Activated gamma-delta T cell treated with anti-CD3 and anti-CD28 coated beads, Interleukin-2, amount 50 U/mL, for 16 hours (primary cell): ENCODE results near the gene PCBP4.
"Not testable (repeated sequence)": the region's sequence is repeated elsewhere in the genome, so short reads cannot be mapped to it uniquely, and the experiment has no call there.

Experiments used
- DNase-seq: peaks from one replicate; pipeline ENCODE4 v3.0.0-alpha.2; 2020; ENCODE audit warnings: low read depth

PCBP4 gene

DNA sequence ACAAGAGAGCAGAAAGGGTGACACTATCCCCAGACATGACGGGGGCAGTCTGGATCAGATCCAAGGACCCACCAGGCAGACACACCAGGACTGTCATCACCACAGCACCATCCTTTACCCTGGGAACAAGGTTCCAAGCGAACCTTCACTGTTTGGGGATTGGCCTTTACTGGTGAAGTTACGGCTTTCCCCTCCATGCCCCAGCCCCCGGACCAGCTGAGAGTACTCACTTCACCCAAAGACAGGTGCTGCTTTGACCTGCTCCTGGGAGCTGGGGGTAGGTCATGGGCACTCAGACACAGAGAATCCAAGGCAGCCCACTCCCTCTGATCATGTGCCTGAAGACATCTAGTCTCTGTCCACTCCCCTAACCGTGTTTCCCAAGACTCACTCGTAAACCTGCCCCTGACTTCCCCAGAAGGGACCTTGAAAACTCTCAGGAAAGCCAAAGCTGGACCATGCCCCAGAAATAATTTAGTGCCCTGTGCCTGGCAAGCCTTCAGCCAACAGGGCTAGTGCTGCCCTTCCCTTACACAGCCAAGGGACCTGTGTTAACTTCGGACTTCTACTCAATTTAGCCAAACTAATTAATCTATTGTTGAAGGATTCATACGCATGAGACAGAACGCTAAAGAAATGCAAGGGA, 28.4 kb downstream of the PCBP4 start:
- no peak for DNase-seq

GRCh38 chr3:51937611-51938450, 29.4 kb downstream of the PCBP4 start:
- no peak for DNase-seq

- no peak for DNase-seq
Measured at GRCh38 chr3:51937014-51937413, 30.2 kb downstream of the PCBP4 start.

DNA sequence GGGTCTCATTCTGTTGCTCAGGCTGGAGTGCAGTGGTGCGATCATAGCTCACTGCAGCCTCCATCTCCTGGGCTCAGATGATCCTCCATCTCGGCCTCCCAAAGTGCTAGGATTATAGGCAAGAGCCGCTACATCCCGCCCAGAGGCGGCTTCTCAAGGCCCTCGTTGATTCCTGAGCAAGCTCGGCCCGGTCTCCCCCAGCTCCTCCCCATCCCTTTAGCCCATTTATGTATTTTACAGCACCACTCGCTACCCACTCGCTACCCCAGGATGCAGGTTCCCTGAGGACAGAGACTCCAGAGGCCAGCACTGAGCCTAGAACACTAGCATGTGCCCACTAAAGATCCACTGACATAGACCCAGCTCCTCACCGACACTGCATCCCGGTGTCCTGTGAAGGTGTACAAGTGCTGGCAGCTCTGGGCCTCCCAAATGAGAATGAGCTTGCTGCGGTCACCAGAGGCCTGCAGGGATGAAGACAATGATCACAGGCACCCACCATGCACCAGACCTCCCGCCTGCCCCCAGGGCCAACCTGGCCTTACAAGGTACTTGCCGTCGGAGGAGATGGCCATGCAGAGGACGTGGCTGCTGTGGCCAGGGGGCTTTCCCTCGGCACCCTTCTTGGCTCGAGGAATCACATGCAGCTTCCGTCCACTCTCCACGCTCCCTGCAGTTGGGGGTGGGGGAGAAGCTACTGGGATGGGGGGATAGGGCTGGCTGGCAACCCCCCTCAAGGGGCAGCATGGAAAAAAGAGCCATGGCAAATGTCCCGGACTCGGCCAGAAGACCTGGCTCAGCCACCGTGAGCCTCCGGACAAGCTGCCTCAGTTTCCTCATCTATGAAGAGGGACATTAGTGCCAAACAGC, 31.1 kb downstream of the PCBP4 start:
- no peak for DNase-seq

DNA sequence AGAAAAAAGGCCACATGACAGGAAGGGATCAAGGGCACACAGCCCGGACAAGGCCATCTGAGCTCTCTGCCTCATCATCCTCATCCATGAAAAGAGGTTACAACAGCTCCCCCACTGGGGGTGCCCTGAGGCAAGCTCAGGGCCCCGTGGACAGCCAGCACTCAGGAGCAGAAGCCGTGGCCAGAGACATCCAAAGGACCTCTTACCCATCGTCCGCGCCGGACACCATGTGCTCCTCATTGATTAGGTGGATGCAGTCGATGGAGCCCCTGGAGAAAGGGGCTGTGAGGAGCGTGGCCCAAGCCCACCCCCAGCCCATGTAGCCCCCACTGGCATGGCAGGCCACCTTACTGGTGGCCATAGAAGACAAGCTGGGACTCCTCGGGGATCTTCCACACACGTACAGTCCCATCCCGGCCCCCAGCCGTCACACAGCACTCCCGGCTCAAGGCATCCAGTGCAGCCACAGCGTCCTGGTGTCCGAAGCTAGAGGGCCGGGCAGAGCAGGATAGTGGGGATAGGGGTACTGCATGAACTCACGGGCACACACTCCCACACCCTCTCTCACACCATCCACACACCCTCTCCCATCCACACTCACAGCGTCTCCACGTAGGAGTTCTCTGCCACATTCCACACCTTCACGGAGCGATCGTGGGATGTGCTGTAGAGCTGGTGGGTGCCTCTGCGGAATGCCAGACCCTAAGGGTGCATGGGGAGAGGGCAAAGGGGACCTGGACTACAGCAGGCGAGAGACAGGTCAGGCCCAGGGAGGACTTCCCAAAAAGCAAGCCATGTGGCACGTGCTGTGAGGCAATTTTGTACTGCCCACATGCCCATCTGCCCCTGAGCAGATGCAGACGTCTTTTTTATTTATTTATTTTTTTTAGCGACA, 32.0 kb downstream of the PCBP4 start:
- no peak for DNase-seq

DNA sequence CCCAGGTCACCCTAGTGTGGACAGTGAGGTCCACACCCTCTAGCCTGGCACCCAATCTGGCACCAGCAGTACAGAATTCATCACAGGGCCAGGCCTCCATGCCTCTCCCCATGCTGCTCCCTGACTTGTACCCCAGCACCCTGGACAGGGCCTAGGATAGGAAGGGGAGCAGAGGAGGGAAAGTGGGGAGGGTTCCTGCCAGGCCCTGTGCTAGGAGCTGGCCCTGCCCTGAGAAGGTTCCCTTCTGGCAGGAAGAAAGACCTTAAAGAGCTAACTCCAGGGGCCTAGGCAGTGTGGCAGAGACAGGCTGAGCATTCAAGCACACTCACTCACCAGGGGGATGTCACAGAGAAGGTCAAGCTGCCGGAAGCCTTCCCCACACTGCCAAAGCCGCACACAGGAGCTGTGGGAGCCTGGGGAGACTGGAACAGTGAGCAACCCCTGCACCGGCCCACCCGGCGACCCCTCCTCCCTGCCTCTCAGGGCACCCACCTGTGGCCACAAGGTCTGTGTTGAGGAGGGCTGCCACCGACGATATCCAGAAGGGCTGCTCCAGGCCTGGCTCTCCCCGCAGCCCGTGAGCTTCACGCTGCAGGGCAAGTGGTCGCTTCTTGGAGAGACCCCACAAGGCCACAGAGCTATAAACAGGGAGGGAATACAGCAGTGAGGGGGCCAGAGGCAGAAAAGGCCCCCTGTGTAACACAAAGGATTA, 33.0 kb downstream of the PCBP4 start:
- DNase-seq, result no peak

DNA sequence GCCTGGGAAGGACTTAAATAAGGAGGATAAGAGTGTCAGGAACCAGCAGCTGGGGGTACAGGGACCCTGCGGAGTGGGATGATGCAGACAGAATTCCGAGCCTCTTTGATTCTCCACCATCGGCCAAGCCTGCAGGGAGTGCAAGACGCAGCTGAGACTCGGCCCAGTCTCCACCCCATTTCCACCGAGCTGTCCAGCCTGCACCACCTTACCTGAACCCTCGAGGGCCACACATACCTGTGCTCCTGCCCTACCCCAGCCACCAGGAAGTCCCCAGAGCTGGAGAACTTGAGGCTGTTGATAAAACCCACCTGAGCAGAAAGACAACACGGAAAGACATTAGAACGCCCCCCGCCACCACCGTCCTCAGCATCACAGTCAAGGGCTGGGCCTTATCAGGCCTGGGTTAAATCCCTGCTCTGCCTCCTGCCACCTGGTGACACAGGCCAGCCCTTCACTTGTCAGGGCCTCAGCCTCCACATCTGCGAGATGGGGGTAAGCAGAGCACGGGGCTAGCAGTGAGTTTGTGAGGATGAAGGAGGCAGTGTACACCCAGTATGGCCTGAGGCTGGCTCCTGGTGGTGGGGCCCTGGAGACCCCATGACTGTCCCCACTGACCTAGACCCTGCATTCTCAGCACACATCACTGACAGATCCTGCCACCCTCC, 33.6 kb downstream of the PCBP4 start:
- DNase-seq, result no peak

DNA sequence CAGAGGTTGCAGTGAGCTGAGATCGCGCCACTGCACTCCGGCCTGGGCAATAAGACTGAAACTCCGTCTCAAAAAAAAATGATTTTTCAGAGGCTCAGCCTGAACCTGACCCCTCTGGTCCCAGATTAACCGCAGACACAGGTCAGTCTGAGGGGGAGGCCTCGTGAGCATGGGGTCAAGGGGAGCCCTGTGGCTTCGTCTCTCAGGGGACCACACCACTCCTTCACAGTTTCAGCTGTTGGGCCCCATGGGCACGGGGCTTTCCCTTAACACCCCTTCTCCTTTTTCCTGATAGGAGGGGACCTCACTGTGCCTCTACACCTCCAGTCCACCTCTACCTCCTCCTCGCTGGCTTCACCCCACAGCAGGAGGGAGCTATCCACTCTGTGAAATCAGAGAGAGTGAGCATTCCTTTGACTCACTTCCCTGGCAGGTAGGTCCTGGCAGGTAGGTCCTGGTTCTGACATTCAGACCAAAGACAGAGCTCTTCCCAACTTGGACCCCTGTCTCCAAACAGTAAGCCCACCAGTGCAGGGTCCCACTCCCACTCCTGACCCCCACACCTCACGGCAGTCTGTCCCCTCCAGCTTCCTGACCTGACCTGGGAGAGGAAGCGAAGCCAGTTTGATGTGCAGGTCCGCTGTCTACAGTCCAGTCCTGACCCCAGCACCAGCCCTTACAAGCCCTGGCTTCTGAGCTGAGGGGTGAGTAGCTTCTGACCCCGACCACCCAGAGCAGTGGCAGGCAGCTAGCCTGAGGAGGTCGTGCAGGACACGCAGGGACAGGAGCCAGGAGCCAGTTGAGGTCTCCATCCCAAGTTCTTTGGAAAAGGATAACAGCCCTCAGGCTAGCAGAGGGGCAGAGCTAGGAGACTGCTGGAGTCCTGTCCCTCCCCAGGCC, 34.5 kb downstream of the PCBP4 start:
- no peak for DNase-seq

- DNase-seq, result no peak
Measured at GRCh38 chr3:51931756-51932155, 35.5 kb downstream of the PCBP4 start.

DNA sequence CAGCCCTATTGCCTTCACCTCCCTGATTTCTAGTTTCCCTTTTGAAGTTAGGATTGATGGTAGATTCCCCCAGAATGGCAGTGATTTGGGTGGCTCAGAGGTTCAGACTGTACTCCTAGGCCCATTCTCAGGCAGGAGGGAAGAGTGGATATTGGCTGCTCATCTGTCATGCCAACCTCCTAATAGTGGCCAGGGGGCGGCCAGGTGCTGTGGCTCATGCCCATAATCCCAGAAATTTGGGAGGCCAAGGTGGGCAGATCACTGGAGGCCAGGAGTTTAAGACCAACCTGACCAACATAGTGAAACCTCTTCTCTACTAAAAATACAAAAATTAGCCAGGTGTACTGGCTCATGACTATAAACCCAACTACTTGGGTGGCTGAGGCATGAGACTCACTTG, 36.8 kb downstream of the PCBP4 start:
- DNase-seq, result no peak

DNA sequence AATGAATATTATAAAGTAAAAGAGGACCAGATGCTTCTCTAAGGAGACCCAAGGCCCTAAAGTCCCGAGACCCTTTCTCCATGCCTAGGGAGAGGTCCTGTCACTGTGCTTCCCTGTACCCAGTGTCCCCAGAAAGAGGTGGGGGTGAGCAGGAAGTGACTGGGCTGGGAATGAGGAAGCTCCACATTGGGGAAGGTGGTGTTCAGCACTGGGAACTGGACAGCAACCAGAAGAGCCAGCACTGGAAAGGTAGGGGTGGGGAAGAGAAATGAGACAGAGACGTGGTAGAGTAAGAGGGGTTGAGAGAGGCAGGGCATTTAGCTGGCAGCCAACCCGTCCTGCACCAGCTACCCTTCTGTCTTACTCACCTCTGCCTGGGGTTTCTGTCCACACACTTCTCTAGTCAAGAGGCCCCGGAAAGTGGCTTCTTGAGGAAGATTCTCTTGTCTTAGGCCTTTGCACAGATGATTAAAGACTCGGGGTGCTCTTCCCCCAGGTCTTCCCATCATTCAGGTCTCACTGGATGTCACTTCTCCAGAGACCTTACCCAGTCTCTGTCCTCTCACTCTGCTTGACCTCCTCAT, 37.7 kb downstream of the PCBP4 start:
- DNase-seq, result no peak

GRCh38 chr3:51928981-51929380, 38.3 kb downstream of the PCBP4 start:
- not testable (repeated sequence) for DNase-seq

GRCh38 chr3:51928438-51928837, 38.8 kb downstream of the PCBP4 start:
- DNase-seq, result no peak

GRCh38 chr3:51927061-51927977, 39.9 kb downstream of the PCBP4 start:
- no peak for DNase-seq

DNA sequence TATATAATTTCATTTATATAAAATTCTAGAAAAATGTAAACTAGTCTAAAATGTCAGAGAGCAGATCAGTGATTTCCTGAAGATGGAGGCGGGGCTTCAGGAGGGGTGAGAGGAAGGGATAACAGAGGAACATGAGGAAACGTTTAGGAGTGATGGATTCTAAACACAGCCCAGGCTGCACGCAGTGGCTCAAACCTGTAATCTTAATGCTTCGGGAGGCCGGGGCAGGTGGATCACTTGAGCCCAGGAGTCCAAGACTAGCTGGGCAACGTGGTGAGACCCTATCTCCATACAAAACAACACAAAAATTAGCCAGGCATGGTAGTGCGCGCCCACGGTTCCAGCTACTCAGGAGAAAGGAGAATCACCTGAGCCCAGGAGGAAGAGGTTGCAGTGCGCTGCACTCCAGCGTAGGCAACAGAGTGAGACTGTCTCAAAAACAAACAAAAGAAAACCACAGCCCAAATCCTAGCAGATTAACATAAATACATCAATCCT, 46.1 kb downstream of the PCBP4 start:
- no peak for DNase-seq

DNA sequence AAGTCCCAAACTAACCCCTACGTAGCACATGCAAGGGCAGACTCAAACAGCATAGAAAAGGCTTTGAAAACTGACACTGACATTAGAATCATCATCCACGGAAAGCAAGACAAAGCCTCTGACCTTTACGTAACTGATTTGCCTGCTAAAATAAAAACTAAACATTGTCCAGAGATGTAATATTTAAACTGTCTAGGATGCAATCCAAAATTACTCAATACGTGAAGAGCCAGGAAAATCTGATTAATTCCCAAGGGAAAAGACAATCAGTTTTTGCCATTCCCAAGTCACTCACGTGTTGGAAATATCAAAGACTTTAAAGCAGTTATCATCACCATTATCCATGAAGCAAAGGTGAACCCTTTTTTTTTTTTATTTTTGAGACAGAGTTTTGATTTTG, 50.8 kb downstream of the PCBP4 start:
- no peak for DNase-seq

GRCh38 chr3:51908026-51908425, 59.2 kb downstream of the PCBP4 start:
- DNase-seq, result no peak
